Measurements from ENCODE around the gene UBR3.

The UBR3 gene

GRCh38 chr2:169795181-169795580 is 32.1 kb upstream of the UBR3 start:
- H3K4me1 ChIP-seq (ENCODE audit: insufficient read depth, insufficient read length), result no peaks in the 10 kb centered on the region
- no peak for TF ChIP-seq SUZ12 (IDR thresholded peaks at IDR 0.05; ENCODE audit: extremely low read depth, insufficient read depth, insufficient read length)
- TF ChIP-seq YY1 (IDR thresholded peaks at IDR 0.05; ENCODE audit: insufficient read depth, insufficient read length), result no peak
- TF ChIP-seq ZNF274 (IDR thresholded peaks at IDR 0.05; ENCODE audit: low read depth, low read length), result no peak
- no peaks in the 10 kb centered on the region for H3K27me3 ChIP-seq (ENCODE audit: insufficient read depth, insufficient read length)
- DNase-seq (ENCODE audit: low read depth, low spot score), result no peak
- peaks cover 4% of the 10 kb centered on the region; the same call in 1 of the 2 replicates for H3K9me3 ChIP-seq (ENCODE audit: insufficient read depth, low read length)
- no peak overlapping the region for H3K4me3 ChIP-seq (ENCODE audit: insufficient read length, low read depth)
- peaks cover 2% of the 10 kb centered on the region for H3K36me3 ChIP-seq (ENCODE audit: insufficient read depth, insufficient read length, low read length)
- no peak overlapping the region for H3K9ac ChIP-seq (ENCODE audit: insufficient read length, low read depth)

DNA sequence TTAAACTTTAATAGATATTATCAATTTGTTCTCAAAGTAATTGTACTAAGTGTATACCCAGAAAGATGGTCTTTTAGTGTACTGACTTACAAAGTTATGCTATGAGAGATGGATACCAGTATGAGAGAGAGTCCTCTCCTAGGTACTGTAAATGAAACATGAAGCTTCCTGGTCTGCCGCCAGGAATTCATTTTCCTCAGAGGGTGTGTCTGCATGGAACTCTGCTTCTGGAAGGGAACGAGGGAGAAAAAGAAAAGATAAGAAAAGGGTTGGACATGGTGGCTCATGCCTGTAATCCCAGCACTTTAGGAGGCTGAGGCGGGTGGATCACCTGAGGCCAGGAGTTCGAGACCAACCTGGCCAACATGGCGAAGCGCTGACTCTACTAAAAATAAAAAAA is 30.8 kb upstream of the UBR3 start:
- Histone ChIP-seq H3K9me3 (ENCODE audit: insufficient read depth, low read length) (peaks cover 4% of the 10 kb centered on the region; the same call in 1 of the 2 replicates), H3K4me3 (ENCODE audit: insufficient read length, low read depth) (no peak overlapping the region), H3K9ac (ENCODE audit: insufficient read length, low read depth) (no peak overlapping the region), H3K27me3 (ENCODE audit: insufficient read depth, insufficient read length) (no peaks in the 10 kb centered on the region), H3K36me3 (ENCODE audit: insufficient read depth, insufficient read length, low read length) (peaks cover 13% of the 10 kb centered on the region), H3K4me1 (ENCODE audit: insufficient read depth, insufficient read length) (no peaks in the 10 kb centered on the region)
- DNase-seq (ENCODE audit: low read depth, low spot score), result no peak
- TF ChIP-seq SUZ12 (IDR thresholded peaks at IDR 0.05; ENCODE audit: extremely low read depth, insufficient read depth, insufficient read length) (no peak), YY1 (IDR thresholded peaks at IDR 0.05; ENCODE audit: insufficient read depth, insufficient read length) (no peak), ZNF274 (IDR thresholded peaks at IDR 0.05; ENCODE audit: low read depth, low read length) (no peak)

GRCh38 chr2:169797601-169798000 is 29.7 kb upstream of the UBR3 start:
- H3K27me3 ChIP-seq (ENCODE audit: insufficient read depth, insufficient read length), result no peaks in the 10 kb centered on the region
- no peak overlapping the region for H3K4me3 ChIP-seq (ENCODE audit: insufficient read length, low read depth)
- no peak overlapping the region for H3K9ac ChIP-seq (ENCODE audit: insufficient read length, low read depth)
- peaks cover 4% of the 10 kb centered on the region; the same call in 1 of the 2 replicates for H3K9me3 ChIP-seq (ENCODE audit: insufficient read depth, low read length)
- peaks cover 25% of the 10 kb centered on the region for H3K36me3 ChIP-seq (ENCODE audit: insufficient read depth, insufficient read length, low read length)
- no peaks in the 10 kb centered on the region for H3K4me1 ChIP-seq (ENCODE audit: insufficient read depth, insufficient read length)
- TF ChIP-seq ZNF274 (IDR thresholded peaks at IDR 0.05; ENCODE audit: low read depth, low read length) (no peak), YY1 (IDR thresholded peaks at IDR 0.05; ENCODE audit: insufficient read depth, insufficient read length) (no peak), SUZ12 (IDR thresholded peaks at IDR 0.05; ENCODE audit: extremely low read depth, insufficient read depth, insufficient read length) (no peak)
- no peak for DNase-seq (ENCODE audit: low read depth, low spot score)

GRCh38 chr2:169798397-169798717 is 28.9 kb upstream of the UBR3 start:
- no peak overlapping the region for H3K9ac ChIP-seq (ENCODE audit: insufficient read length, low read depth)
- no peak for DNase-seq (ENCODE audit: low read depth, low spot score)
- H3K27me3 ChIP-seq (ENCODE audit: insufficient read depth, insufficient read length), result no peaks in the 10 kb centered on the region
- TF ChIP-seq ZNF274 (IDR thresholded peaks at IDR 0.05; ENCODE audit: low read depth, low read length) (no peak), YY1 (IDR thresholded peaks at IDR 0.05; ENCODE audit: insufficient read depth, insufficient read length) (no peak), SUZ12 (IDR thresholded peaks at IDR 0.05; ENCODE audit: extremely low read depth, insufficient read depth, insufficient read length) (no peak)
- H3K4me1 ChIP-seq (ENCODE audit: insufficient read depth, insufficient read length), result no peaks in the 10 kb centered on the region
- peaks cover 4% of the 10 kb centered on the region; the same call in 1 of the 2 replicates for H3K9me3 ChIP-seq (ENCODE audit: insufficient read depth, low read length)
- H3K36me3 ChIP-seq (ENCODE audit: insufficient read depth, insufficient read length, low read length), result peaks cover 31% of the 10 kb centered on the region
- peak overlapping the region; percentile 91 for H3K4me3 ChIP-seq (ENCODE audit: insufficient read length, low read depth)

GRCh38 chr2:169798718-169799592 is 28.3 kb upstream of the UBR3 start, which contains the start of gene SSB:
Gene SSB, plus strand, starts transcription at chr2:169798871. Its CDS starts 2,090 bp downstream, at chr2:169800961.
- H3K9me3 ChIP-seq (ENCODE audit: insufficient read depth, low read length), result peaks cover 4% of the 10 kb centered on the region; the same call in 1 of the 2 replicates
- peaks cover 37% of the 10 kb centered on the region for H3K36me3 ChIP-seq (ENCODE audit: insufficient read depth, insufficient read length, low read length)
- H3K27me3 ChIP-seq (ENCODE audit: insufficient read depth, insufficient read length), result no peaks in the 10 kb centered on the region
- no peak for TF ChIP-seq SUZ12 (IDR thresholded peaks at IDR 0.05; ENCODE audit: extremely low read depth, insufficient read depth, insufficient read length)
- TF ChIP-seq ZNF274 (IDR thresholded peaks at IDR 0.05; ENCODE audit: low read depth, low read length), result no peak
- no peak for TF ChIP-seq YY1 (IDR thresholded peaks at IDR 0.05; ENCODE audit: insufficient read depth, insufficient read length)
- peak within 1 kb of the TSS; percentile 97 for H3K9ac ChIP-seq (ENCODE audit: insufficient read length, low read depth)
- peak within 1 kb of the TSS; percentile 91 for H3K4me3 ChIP-seq (ENCODE audit: insufficient read length, low read depth)
- H3K4me1 ChIP-seq (ENCODE audit: insufficient read depth, insufficient read length), result no peaks in the 10 kb centered on the region
- peak; percentile 89 for DNase-seq (ENCODE audit: low read depth, low spot score)

- no peak overlapping the region for H3K4me3 ChIP-seq (ENCODE audit: insufficient read length, low read depth)
- H3K27me3 ChIP-seq (ENCODE audit: insufficient read depth, insufficient read length), result no peaks in the 10 kb centered on the region
- H3K9ac ChIP-seq (ENCODE audit: insufficient read length, low read depth), result no peak overlapping the region
- no peaks in the 10 kb centered on the region for H3K9me3 ChIP-seq (ENCODE audit: insufficient read depth, low read length)
- no peak for DNase-seq (ENCODE audit: low read depth, low spot score)
- peaks cover 77% of the 10 kb centered on the region for H3K36me3 ChIP-seq (ENCODE audit: insufficient read depth, insufficient read length, low read length)
- no peak for TF ChIP-seq SUZ12 (IDR thresholded peaks at IDR 0.05; ENCODE audit: extremely low read depth, insufficient read depth, insufficient read length)
- TF ChIP-seq YY1 (IDR thresholded peaks at IDR 0.05; ENCODE audit: insufficient read depth, insufficient read length), result no peak
- no peaks in the 10 kb centered on the region for H3K4me1 ChIP-seq (ENCODE audit: insufficient read depth, insufficient read length)
These were observed 23.8 kb upstream of the UBR3 start for GRCh38 chr2:169803480-169803879.

GRCh38 chr2:169806586-169806985 is 20.7 kb upstream of the UBR3 start:
- no peak for DNase-seq (ENCODE audit: low read depth, low spot score)
- TF ChIP-seq SUZ12 (IDR thresholded peaks at IDR 0.05; ENCODE audit: extremely low read depth, insufficient read depth, insufficient read length), result no peak
- Histone ChIP-seq H3K27me3 (ENCODE audit: insufficient read depth, insufficient read length) (no peaks in the 10 kb centered on the region), H3K9me3 (ENCODE audit: insufficient read depth, low read length) (no peaks in the 10 kb centered on the region), H3K4me1 (ENCODE audit: insufficient read depth, insufficient read length) (no peaks in the 10 kb centered on the region), H3K4me3 (ENCODE audit: insufficient read length, low read depth) (no peak overlapping the region), H3K9ac (ENCODE audit: insufficient read length, low read depth) (no peak overlapping the region), H3K36me3 (ENCODE audit: insufficient read depth, insufficient read length, low read length) (peaks cover 91% of the 10 kb centered on the region)

All from NT2/D1 (cell line).